IMR-90 (cell line): ENCODE data around the gene AFG1L. TPM values are rescaled to one million over a fixed set of nuclear protein-coding genes. Genes with fewer than 3 reads are reported as not detected.
A peak's percentile ranks its signal among the peaks of the same experiment; 100 is the strongest.

Experiments
- ATAC-seq: fragments of 200-7000 bp; cut with Tn5 transposase; 2 replicates; pipeline ENCODE4 v1.9.1; 2020; ENCODE audit warnings: low read depth, mild to moderate bottlenecking, moderate library complexity
- BruUV-seq: library from RNA; stranded (reverse); fragments of 400-500 nt; replicated peaks from 2 replicates; lab custom pipeline; 2021; lab: Mats Ljungman, UMichigan
- CTCF ChIA-PET: fragments of 300-600 bp; formaldehyde crosslinking; extraction: SDS; loops from one replicate; lab custom pipeline; 2021; ENCODE audit warnings: antibody characterized with exemption; lab: Yijun Ruan, JAX
- POLR2A ChIA-PET: fragments of 300-600 bp; sonication (Branson Sonifier 250); formaldehyde crosslinking; loops from one replicate; lab custom pipeline; 2022; ENCODE audit warnings: antibody characterized with exemption; ENCODE audit not compliant: unreplicated experiment; lab: Charles Lee
- DNase-seq: peaks from one replicate; pipeline ENCODE4 v3.0.0; 2013
- H2AFZ ChIP-seq: replicated peaks from 2 replicates; pipeline ENCODE3; 2013; ENCODE audit warnings: low read length, mild to moderate bottlenecking; ENCODE audit not compliant: poor library complexity
- H2AK5ac ChIP-seq: 2 replicates; pipeline ENCODE4 v1.6.1; 2013; ENCODE audit warnings: low read depth, low read length, inconsistent platforms
- H2AK9ac ChIP-seq: replicated peaks from 2 replicates; pipeline ENCODE3; 2013; ENCODE audit warnings: mild to moderate bottlenecking, low read depth, low read length, moderate library complexity; ENCODE audit not compliant: poor library complexity
- H2BK120ac ChIP-seq: 2 replicates; pipeline ENCODE4 v1.6.1; 2013; ENCODE audit warnings: low read depth, low read length, inconsistent platforms
- H2BK15ac ChIP-seq: 3 replicates; pipeline ENCODE4 v1.6.1; 2013; ENCODE audit warnings: low read depth, low read length, inconsistent platforms
- H2BK20ac ChIP-seq: 2 replicates; pipeline ENCODE4 v1.6.1; 2013; ENCODE audit warnings: low read depth, mild to moderate bottlenecking, inconsistent platforms, low read length, moderate library complexity
- H2BK5ac ChIP-seq: 2 replicates; pipeline ENCODE4 v1.6.1; 2013; ENCODE audit warnings: mild to moderate bottlenecking, low read depth, low read length, inconsistent platforms; ENCODE audit not compliant: poor library complexity, severe bottlenecking
- H3K14ac ChIP-seq: replicated peaks from 2 replicates; pipeline ENCODE4 v1.6.1; 2013; ENCODE audit warnings: low read depth, low read length, inconsistent platforms
- H3K18ac ChIP-seq: 2 replicates; pipeline ENCODE4 v1.6.1; 2013; ENCODE audit warnings: low read depth, low read length, control low read depth
- H3K23ac ChIP-seq: 2 replicates; pipeline ENCODE4 v1.6.1; 2013; ENCODE audit warnings: low read depth, low read length, inconsistent platforms
- H3K27ac ChIP-seq: 2 replicates; pipeline ENCODE4 v1.5.1; 2013; ENCODE audit warnings: mild to moderate bottlenecking, control low read depth, low read length; ENCODE audit not compliant: insufficient read depth
- H3K27me3 ChIP-seq: 2 replicates; pipeline ENCODE4 v1.6.1; 2013; ENCODE audit warnings: low read length; ENCODE audit not compliant: control insufficient read depth, insufficient read depth
- H3K36me3 ChIP-seq: 2 replicates; pipeline ENCODE4 v1.6.1; 2013; ENCODE audit warnings: low read length, mixed read lengths; ENCODE audit not compliant: control insufficient read depth, insufficient read depth
- H3K4ac ChIP-seq: 2 replicates; pipeline ENCODE4 v1.6.1; 2013; ENCODE audit warnings: low read depth, low read length, inconsistent platforms
- H3K4me1 ChIP-seq: 2 replicates; pipeline ENCODE4 v1.6.1; 2013; ENCODE audit warnings: low read length, mixed read lengths; ENCODE audit not compliant: control insufficient read depth, insufficient read depth
- H3K4me2 ChIP-seq: 2 replicates; pipeline ENCODE4 v1.6.1; 2013; ENCODE audit warnings: low read depth, mild to moderate bottlenecking, control low read depth, low read length, moderate library complexity
- H3K4me3 ChIP-seq: 2 replicates; pipeline ENCODE4 v1.5.1; 2013; ENCODE audit warnings: low read depth, mild to moderate bottlenecking, control low read depth, low read length, moderate library complexity; ENCODE audit not compliant: insufficient read depth
- H3K56ac ChIP-seq: 2 replicates; pipeline ENCODE4 v1.6.1; 2013; ENCODE audit warnings: low read length, inconsistent platforms; ENCODE audit not compliant: insufficient read depth; ENCODE audit errors: extremely low read depth
- H3K79me1 ChIP-seq, 2 experiments: 2 replicates each; pipeline ENCODE4 v1.6.1; 2013; ENCODE audit warnings: low read length in 2 of 2, inconsistent platforms in 1 of 2, low read depth in 1 of 2
- H3K9ac ChIP-seq: 2 replicates; pipeline ENCODE4 v1.6.1; 2013; ENCODE audit warnings: low read depth, low read length, control low read depth
- H3K9me1 ChIP-seq: 2 replicates; pipeline ENCODE4 v1.6.1; 2013; ENCODE audit warnings: low read length, inconsistent platforms; ENCODE audit not compliant: insufficient read depth
- H3K9me3 ChIP-seq: 2 replicates; pipeline ENCODE4 v1.6.1; 2013; ENCODE audit warnings: low read length; ENCODE audit not compliant: control insufficient read depth, insufficient read depth
- H4K20me1 ChIP-seq: 2 replicates; pipeline ENCODE4 v1.6.1; 2013; ENCODE audit warnings: low read length, inconsistent platforms; ENCODE audit not compliant: insufficient read depth
- H4K5ac ChIP-seq: 2 replicates; pipeline ENCODE4 v1.6.1; 2013; ENCODE audit warnings: mild to moderate bottlenecking, low read depth, low read length, control low read depth
- H4K8ac ChIP-seq, 2 experiments: 2 replicates each; pipeline ENCODE4 v1.6.1; 2013; ENCODE audit warnings: low read depth in 2 of 2, low read length in 2 of 2, control low read depth in 1 of 2, inconsistent platforms in 1 of 2
- H4K91ac ChIP-seq: 2 replicates; pipeline ENCODE4 v1.6.1; 2013; ENCODE audit warnings: low read depth, low read length, inconsistent platforms; ENCODE audit not compliant: insufficient read depth
- MAFK ChIP-seq: IDR thresholded peaks from 2 replicates; pipeline ENCODE4 v1.6.1; 2012; ENCODE audit warnings: low read depth, low read length, improper control_type of control experiment
- MAZ ChIP-seq: IDR thresholded peaks from 2 replicates; pipeline ENCODE4 v1.6.1; 2012; ENCODE audit warnings: low read depth, mild to moderate bottlenecking, low read length, improper control_type of control experiment, moderate library complexity, borderline replicate concordance
- MXI1 ChIP-seq: IDR thresholded peaks from 2 replicates; pipeline ENCODE4 v1.6.1; 2012; ENCODE audit warnings: low read depth, mild to moderate bottlenecking, low read length, moderate library complexity, borderline replicate concordance
- POLR2A ChIP-seq: IDR thresholded peaks from 2 replicates; pipeline ENCODE4 v1.6.1; 2012; ENCODE audit warnings: mild to moderate bottlenecking, low read depth, low read length
- WGBS, 2 experiments: methylation state at CpG; one replicate each; pipeline versions ENCODE4 v1.1.5 to v1.1.7; 2013; ENCODE audit warnings: missing lambda C conversion rate in 2 of 2; ENCODE audit not compliant: insufficient read length in 1 of 2; ENCODE audit errors: extremely low coverage in 2 of 2; 5-methylcytosine and 5-hydroxymethylcytosine counted together
- dilution Hi-C: fragments of 300-500 bp; cut with HindIII; formaldehyde crosslinking; loops from one replicate; pipeline ENCODE4 v1.14.3; 2018; ENCODE audit warnings: low sequenced_read_pairs; ENCODE audit not compliant: unreplicated experiment
- in situ Hi-C: fragments of 300-500 bp; cut with MboI; formaldehyde crosslinking; loops from 3 replicates; pipeline ENCODE4 v1.14.3; 2019; ENCODE audit warnings: low sequenced_read_pairs, inconsistent platforms, mixed read lengths
- intact Hi-C: fragments of 100-400 bp; cut with micrococcal nuclease; formaldehyde crosslinking; loops from 2 replicates; pipeline ENCODE4 v1.10.0; 2022
- polyA plus RNA-seq, 3 experiments: library from polyadenylated mRNA; depleted of rRNA; stranded (reverse); fragments of >200 nt; gene quantifications; 2 replicates each; pipeline ENCODE4 v1.2.3, GENCODE V29; 2012; ENCODE audit warnings: low replicate concordance in 1 of 3
- total RNA-seq: library from RNA; depleted of rRNA; stranded (reverse); fragments of >200 nt; gene quantifications from 2 replicates; pipeline ENCODE4 v1.2.3, GENCODE V29; 2012
- TF ChIP-seq, protein P1 (sequence below): conservative IDR thresholded peaks from 2 replicates; pipeline ENCODE4 v1.5.1; 2012; ENCODE audit warnings: mild to moderate bottlenecking, low read depth, low read length, improper control_type of control experiment

AFG1L gene
- total and polyA plus RNA-seq, 2 of the 4 experiments (the other 2 are of a cell fraction) = 1.0 to 2.0 TPM

GRCh38 chr6:108260809-108261569, 33.9 kb upstream of the AFG1L start, which contains the start of gene SNX3:
SNX3 (minus strand) TSS chr6:108261040; CDS start chr6:108260921, 119 bp downstream.
- no peaks in the 10 kb centered on the region for H3K36me3 ChIP-seq
- H2AFZ ChIP-seq = peak within 1 kb of the TSS; percentile 93
- peak within 1 kb of the TSS; percentile 92 for H4K5ac ChIP-seq
- peak; percentile 56; the same call in 1 of the 2 replicates for TF ChIP-seq MXI1
- TF ChIP-seq MAFK = no peak
- TF ChIP-seq, protein P1, sequence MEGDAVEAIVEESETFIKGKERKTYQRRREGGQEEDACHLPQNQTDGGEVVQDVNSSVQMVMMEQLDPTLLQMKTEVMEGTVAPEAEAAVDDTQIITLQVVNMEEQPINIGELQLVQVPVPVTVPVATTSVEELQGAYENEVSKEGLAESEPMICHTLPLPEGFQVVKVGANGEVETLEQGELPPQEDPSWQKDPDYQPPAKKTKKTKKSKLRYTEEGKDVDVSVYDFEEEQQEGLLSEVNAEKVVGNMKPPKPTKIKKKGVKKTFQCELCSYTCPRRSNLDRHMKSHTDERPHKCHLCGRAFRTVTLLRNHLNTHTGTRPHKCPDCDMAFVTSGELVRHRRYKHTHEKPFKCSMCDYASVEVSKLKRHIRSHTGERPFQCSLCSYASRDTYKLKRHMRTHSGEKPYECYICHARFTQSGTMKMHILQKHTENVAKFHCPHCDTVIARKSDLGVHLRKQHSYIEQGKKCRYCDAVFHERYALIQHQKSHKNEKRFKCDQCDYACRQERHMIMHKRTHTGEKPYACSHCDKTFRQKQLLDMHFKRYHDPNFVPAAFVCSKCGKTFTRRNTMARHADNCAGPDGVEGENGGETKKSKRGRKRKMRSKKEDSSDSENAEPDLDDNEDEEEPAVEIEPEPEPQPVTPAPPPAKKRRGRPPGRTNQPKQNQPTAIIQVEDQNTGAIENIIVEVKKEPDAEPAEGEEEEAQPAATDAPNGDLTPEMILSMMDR = peak; percentile 23
- peak; percentile 58; the same call in 1 of the 2 replicates for TF ChIP-seq POLR2A
- peak; percentile 62; the same call in 1 of the 2 replicates for TF ChIP-seq MAZ
- H3K9me3 ChIP-seq = no peaks in the 10 kb centered on the region
- H3K4me3 ChIP-seq = peak within 1 kb of the TSS; percentile 72
- DNase-seq (peak; percentile 96), ATAC-seq (peak; percentile 95)
- peak within 1 kb of the TSS; percentile 31; the same call in 1 of the 3 replicates for H2BK15ac ChIP-seq
- H3K18ac ChIP-seq = peak within 1 kb of the TSS; percentile 89
- POLR2A ChIA-PET = interaction anchor here (0.5 to 0.6 kb wide), 2 partner anchors 231 to 362 kb away, joined by 3 to 4 read pairs; no protein-coding TSS in a partner anchor
- H3K27me3 ChIP-seq = no peaks in the 10 kb centered on the region
- H3K14ac ChIP-seq = peak within 1 kb of the TSS; percentile 93
- peaks cover 6% of the 10 kb centered on the region for H4K20me1 ChIP-seq
- WGBS, 2 experiments = 1% methylated on average over 20 of the region's 83 CpGs; no CpG with 5 or more reads in 1 of the 2 experiments
- CTCF ChIA-PET = no interaction called here
- H4K8ac ChIP-seq = peak within 1 kb of the TSS; percentile 96 to 100
- peak within 1 kb of the TSS; percentile 99 for H3K56ac ChIP-seq
- in situ Hi-C loops = no loop called here
- peak within 1 kb of the TSS; percentile 90 for H2BK5ac ChIP-seq
- H3K4me2 ChIP-seq = peak within 1 kb of the TSS; percentile 98
- peak within 1 kb of the TSS; percentile 70 for H2BK120ac ChIP-seq
- no peaks in the 10 kb centered on the region for H3K4me1 ChIP-seq
- peak within 1 kb of the TSS; percentile 3; the same call in 1 of the 2 replicates for H2BK20ac ChIP-seq
- H3K79me1 ChIP-seq = peaks cover 4 to 12% of the 10 kb centered on the region in 2 experiments; a peak in 3 of 4 replicates
- no peaks in the 10 kb centered on the region; the same call in 1 of the 2 replicates for H3K9me1 ChIP-seq
- peak within 1 kb of the TSS; percentile 96 for H3K23ac ChIP-seq
- H3K4ac ChIP-seq = peak within 1 kb of the TSS; percentile 93
- peak within 1 kb of the TSS; percentile 97 for H3K27ac ChIP-seq
- peak within 1 kb of the TSS; percentile 91 for H2AK9ac ChIP-seq
- intact Hi-C loops = loop anchor here (1.0 to 5.0 kb wide), 5 partner anchors 33 to 264 kb away; partner anchors contain the start of gene OSTM1
- H2AK5ac ChIP-seq = peak within 1 kb of the TSS; percentile 42
- H4K91ac ChIP-seq = peak within 1 kb of the TSS; percentile 86
- no TSS peak for BruUV-seq
- peak within 1 kb of the TSS; percentile 100 for H3K9ac ChIP-seq
- dilution Hi-C loops = no loop called here
